Gastroesophageal sphincter (tissue), 3 donors: ENCODE data around the gene ARL16.

ENCODE experiments used
- POLR2AphosphoS5 ChIP-seq: sonication (generic); formaldehyde crosslinking; IDR thresholded peaks from one replicate; pipeline ENCODE4 v1.6.1; 2017; ENCODE audit warnings: antibody characterized with exemption
- TF ChIP-seq, protein P1 (sequence below), 4 experiments: fragments of 200-600 bp in 2 of 4; fragments of 450-650 bp in 2 of 4; sonication (generic) in 1 of 4; IDR thresholded peaks; one replicate each; pipeline ENCODE4 v1.5.1; 2017 to 2019; ENCODE audit warnings: antibody characterized with exemption in 4 of 4, mild to moderate bottlenecking in 2 of 4, moderate library complexity in 2 of 4

DNA sequence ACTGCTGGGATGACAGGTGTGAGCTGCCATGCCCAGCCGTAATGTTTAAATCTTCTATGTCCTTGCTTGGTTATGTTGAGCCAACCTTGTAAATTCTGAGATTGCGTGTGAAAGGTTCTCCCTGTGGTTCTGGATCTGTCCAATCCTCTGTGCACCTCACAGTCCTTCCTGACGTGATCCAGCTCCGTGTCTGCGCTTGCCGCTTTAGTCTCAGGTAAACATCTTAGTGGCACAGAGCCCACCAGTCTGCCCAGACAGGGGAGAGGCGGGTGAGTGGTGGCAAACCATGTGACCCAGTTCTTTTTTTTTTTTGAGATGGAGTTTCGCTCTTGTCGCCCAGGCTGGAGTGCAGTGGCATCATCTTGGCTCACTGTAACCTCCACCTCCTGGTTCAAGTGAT lies 42.4 kb upstream of the ARL16 start:
- TF ChIP-seq, protein P1, sequence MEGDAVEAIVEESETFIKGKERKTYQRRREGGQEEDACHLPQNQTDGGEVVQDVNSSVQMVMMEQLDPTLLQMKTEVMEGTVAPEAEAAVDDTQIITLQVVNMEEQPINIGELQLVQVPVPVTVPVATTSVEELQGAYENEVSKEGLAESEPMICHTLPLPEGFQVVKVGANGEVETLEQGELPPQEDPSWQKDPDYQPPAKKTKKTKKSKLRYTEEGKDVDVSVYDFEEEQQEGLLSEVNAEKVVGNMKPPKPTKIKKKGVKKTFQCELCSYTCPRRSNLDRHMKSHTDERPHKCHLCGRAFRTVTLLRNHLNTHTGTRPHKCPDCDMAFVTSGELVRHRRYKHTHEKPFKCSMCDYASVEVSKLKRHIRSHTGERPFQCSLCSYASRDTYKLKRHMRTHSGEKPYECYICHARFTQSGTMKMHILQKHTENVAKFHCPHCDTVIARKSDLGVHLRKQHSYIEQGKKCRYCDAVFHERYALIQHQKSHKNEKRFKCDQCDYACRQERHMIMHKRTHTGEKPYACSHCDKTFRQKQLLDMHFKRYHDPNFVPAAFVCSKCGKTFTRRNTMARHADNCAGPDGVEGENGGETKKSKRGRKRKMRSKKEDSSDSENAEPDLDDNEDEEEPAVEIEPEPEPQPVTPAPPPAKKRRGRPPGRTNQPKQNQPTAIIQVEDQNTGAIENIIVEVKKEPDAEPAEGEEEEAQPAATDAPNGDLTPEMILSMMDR (IDR thresholded peaks at IDR 0.05), result no peak
- TF ChIP-seq POLR2AphosphoS5, result no peak
